Smooth muscle cell (in vitro differentiated cells): ENCODE results near the gene CDK10. TPM values are rescaled to one million over a fixed set of nuclear protein-coding genes. Genes with fewer than 3 reads are reported as not detected.

Source experiments
- DNase-seq: peaks from one replicate; lab custom pipeline; 2025; ENCODE audit not compliant: unreplicated experiment; lab: John Stamatoyannopoulos, UW
- H2AFZ ChIP-seq: fragments of 200-600 bp; sonication (generic); 2 replicates; pipeline ENCODE4 v1.6.0; 2016; ENCODE audit warnings: antibody characterized with exemption, low read depth, mild to moderate bottlenecking
- H3F3A ChIP-seq: fragments of 200-600 bp; sonication (generic); 2 replicates; pipeline ENCODE4 v1.6.0; 2017; ENCODE audit warnings: antibody characterized with exemption, low read depth
- H3K27ac ChIP-seq: fragments of 200-600 bp; sonication (generic); 2 replicates; pipeline ENCODE4 v1.5.1; 2016; ENCODE audit warnings: low read depth, mild to moderate bottlenecking
- H3K27me3 ChIP-seq: fragments of 200-600 bp; sonication (generic); 2 replicates; pipeline ENCODE4 v1.6.1; 2016; ENCODE audit warnings: low read depth, mild to moderate bottlenecking
- H3K36me3 ChIP-seq: fragments of 200-600 bp; sonication (generic); 2 replicates; pipeline ENCODE4 v1.5.1; 2016; ENCODE audit warnings: low read depth
- H3K4me1 ChIP-seq: fragments of 200-600 bp; sonication (generic); 2 replicates; pipeline ENCODE4 v1.5.1; 2016; ENCODE audit warnings: low read depth
- H3K4me2 ChIP-seq: fragments of 200-600 bp; sonication (generic); 2 replicates; pipeline ENCODE4 v1.6.0; 2016; ENCODE audit warnings: mild to moderate bottlenecking
- H3K4me3 ChIP-seq: fragments of 200-600 bp; sonication (generic); 2 replicates; pipeline ENCODE4 v1.5.1; 2016; ENCODE audit warnings: mild to moderate bottlenecking
- H3K79me2 ChIP-seq: fragments of 200-600 bp; sonication (generic); 2 replicates; pipeline ENCODE4 v1.6.0; 2016; ENCODE audit warnings: low read depth, mild to moderate bottlenecking
- H3K9ac ChIP-seq: fragments of 200-600 bp; sonication (generic); 2 replicates; pipeline ENCODE4 v1.6.0; 2016; ENCODE audit warnings: low read depth
- H3K9me3 ChIP-seq: fragments of 200-600 bp; sonication (generic); replicated peaks from 2 replicates; pipeline ENCODE4 v1.5.1; 2016; ENCODE audit warnings: low read depth
- H4K20me1 ChIP-seq: fragments of 200-600 bp; sonication (generic); 2 replicates; pipeline ENCODE4 v1.6.0; 2016; ENCODE audit warnings: low read depth
- WGBS: methylation state at CpG from one replicate; pipeline ENCODE4 v1.1.7; 2016; ENCODE audit warnings: low lambda C conversion rate; 5-methylcytosine and 5-hydroxymethylcytosine counted together
- polyA plus RNA-seq: library from polyadenylated mRNA; unstranded; fragments of >200 nt; fragmentation: Nextera tagmentation; extraction: Ambion mirVana; gene quantifications from 2 replicates; pipeline ENCODE4 v1.2.1, GENCODE V29; 2016
- total RNA-seq: library from RNA; depleted of rRNA; stranded (reverse); fragments of >200 nt; gene quantifications from 2 replicates; pipeline ENCODE4 v1.2.3, GENCODE V29; 2014
- TF ChIP-seq, protein P1 (sequence below): fragments of 200-600 bp; sonication (generic); IDR thresholded peaks from 2 replicates; pipeline ENCODE4 v1.5.1; 2017; ENCODE audit warnings: borderline replicate concordance, mild to moderate bottlenecking, antibody characterized with exemption; ENCODE audit not compliant: insufficient read depth, poor library complexity, severe bottlenecking

CDK10 gene
- total and polyA plus RNA-seq, 2 experiments from 2014 or later = 24.4 to 77.0 TPM

DNA sequence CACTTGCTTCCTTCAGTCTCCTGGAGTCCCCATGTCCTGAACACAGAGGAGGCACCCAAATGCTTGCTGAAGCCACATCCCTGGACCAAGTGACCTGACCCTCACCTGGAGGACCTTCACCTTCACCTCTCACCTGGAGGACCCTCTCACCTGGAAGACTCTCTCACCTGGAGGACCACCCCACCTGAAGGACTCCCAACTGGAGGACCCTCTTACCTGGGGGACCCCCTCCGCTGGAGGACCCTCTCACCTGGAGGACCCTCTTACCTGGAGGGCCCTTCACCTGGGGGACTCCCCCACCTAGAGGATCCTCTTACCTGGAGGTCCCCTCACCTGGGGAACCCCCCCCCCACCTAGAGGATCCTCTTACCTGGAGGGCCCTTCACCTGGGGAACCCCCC, 573 bp upstream of the CDK10 start:
- H3F3A ChIP-seq = no peaks in the 10 kb centered on the region
- peaks cover 8% of the 10 kb centered on the region for H3K4me1 ChIP-seq
- no peaks in the 10 kb centered on the region for H3K9me3 ChIP-seq
- DNase-seq = no peak
- H3K79me2 ChIP-seq = peaks cover 19% of the 10 kb centered on the region
- TF ChIP-seq, protein P1, sequence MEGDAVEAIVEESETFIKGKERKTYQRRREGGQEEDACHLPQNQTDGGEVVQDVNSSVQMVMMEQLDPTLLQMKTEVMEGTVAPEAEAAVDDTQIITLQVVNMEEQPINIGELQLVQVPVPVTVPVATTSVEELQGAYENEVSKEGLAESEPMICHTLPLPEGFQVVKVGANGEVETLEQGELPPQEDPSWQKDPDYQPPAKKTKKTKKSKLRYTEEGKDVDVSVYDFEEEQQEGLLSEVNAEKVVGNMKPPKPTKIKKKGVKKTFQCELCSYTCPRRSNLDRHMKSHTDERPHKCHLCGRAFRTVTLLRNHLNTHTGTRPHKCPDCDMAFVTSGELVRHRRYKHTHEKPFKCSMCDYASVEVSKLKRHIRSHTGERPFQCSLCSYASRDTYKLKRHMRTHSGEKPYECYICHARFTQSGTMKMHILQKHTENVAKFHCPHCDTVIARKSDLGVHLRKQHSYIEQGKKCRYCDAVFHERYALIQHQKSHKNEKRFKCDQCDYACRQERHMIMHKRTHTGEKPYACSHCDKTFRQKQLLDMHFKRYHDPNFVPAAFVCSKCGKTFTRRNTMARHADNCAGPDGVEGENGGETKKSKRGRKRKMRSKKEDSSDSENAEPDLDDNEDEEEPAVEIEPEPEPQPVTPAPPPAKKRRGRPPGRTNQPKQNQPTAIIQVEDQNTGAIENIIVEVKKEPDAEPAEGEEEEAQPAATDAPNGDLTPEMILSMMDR = no peak
- no peak overlapping the region for H3K4me2 ChIP-seq
- no peaks in the 10 kb centered on the region for H4K20me1 ChIP-seq
- H2AFZ ChIP-seq = no peak overlapping the region
- H3K9ac ChIP-seq = no peak overlapping the region
- 100% methylated on average over 1 of the region's 1 CpG for WGBS
- H3K4me3 ChIP-seq = no peak overlapping the region
- no peak overlapping the region for H3K27ac ChIP-seq
- H3K27me3 ChIP-seq = no peaks in the 10 kb centered on the region
- no peaks in the 10 kb centered on the region for H3K36me3 ChIP-seq

DNA sequence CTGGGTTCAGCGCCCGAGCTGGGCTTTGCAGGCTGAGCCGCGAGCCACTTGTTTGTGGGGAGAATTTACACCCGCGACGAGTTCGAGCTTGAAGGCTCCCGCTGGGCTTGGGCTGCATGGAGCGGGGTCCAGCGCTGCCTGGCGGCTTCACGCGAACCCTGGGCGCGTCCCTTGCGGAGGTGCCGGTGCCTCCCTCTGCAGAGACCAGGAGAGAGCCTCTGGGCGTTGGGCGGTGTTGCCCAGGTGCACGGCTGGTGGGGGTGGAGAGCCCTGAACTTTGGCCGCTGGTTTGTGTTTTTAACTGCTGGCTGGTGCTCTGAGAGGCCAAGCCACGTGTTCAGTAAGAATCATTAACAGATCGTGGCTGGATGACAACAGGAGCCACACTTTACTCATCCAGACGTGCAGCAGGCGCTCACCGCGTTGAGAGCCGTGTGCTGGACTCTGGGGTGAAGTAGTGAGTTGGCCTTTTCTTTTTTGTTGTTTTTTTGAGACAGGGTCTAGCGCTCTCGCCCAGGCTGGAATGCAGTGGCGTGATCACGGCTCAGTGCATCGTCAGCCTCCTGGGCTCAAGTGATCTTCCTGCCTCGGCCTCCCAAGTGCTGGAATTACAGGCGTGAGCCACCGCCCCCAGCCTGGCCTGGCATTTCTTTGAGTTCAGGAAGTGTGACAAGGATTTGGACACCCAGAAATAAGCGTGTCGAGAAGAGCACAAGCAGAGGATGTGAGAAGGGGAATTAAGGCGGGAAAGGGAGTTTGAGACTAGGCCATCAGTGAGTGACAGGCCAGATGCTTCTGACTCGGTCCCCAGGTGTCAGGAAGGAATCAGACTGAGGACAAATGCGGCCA, 827 bp downstream of the CDK10 start:
- DNase-seq = peak; percentile 59

DNA sequence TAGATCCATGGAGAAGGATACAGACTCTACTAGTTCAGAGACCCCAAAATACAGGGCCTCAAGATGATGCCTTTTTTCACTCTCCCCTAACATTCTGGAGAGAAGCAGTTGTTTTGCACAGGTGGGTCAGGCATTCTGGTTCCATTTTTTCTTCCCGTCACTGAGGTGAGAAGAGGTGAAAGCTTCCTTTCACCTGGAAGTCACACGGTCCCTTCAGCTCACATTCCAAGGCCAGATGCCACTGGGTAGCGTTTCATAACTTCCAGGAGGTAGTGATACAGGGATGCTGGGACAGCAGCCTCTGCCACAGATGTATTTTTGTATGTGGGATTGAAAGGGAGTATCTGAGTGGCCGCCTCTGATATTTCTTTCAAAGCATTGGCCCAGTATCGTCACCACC, 1.9 kb downstream of the CDK10 start:
- H3K79me2 ChIP-seq = peaks cover 19% of the 10 kb centered on the region
- H3K27me3 ChIP-seq = no peaks in the 10 kb centered on the region
- H3K4me3 ChIP-seq = no peak overlapping the region
- H3K9me3 ChIP-seq = no peaks in the 10 kb centered on the region
- TF ChIP-seq, protein P1 = no peak
- WGBS = 97% methylated on average over 5 of the region's 5 CpGs
- H3K4me2 ChIP-seq = no peak overlapping the region
- no peaks in the 10 kb centered on the region for H3F3A ChIP-seq
- no peak overlapping the region for H3K27ac ChIP-seq
- no peaks in the 10 kb centered on the region for H4K20me1 ChIP-seq
- no peaks in the 10 kb centered on the region for H3K36me3 ChIP-seq
- no peak overlapping the region for H2AFZ ChIP-seq
- peaks cover 8% of the 10 kb centered on the region for H3K4me1 ChIP-seq
- DNase-seq = no peak
- H3K9ac ChIP-seq = no peak overlapping the region

More for the DNA sequence above, 827 bp downstream of the CDK10 start:
- TF ChIP-seq, protein P1 = no peak
- Histone ChIP-seq H3F3A (no peaks in the 10 kb centered on the region), H3K27me3 (no peaks in the 10 kb centered on the region), H3K9ac (peak overlapping the region; percentile 71), H2AFZ (no peak overlapping the region), H3K36me3 (no peaks in the 10 kb centered on the region), H3K4me3 (peak overlapping the region; percentile 92), H3K79me2 (peaks cover 19% of the 10 kb centered on the region), H4K20me1 (no peaks in the 10 kb centered on the region), H3K9me3 (no peaks in the 10 kb centered on the region), H3K4me2 (peak overlapping the region; percentile 98), H3K4me1 (peaks cover 8% of the 10 kb centered on the region), H3K27ac (peak overlapping the region; percentile 78)
- 22% methylated on average over 42 of the region's 42 CpGs for WGBS
